ENCODE measurements around the gene PTPRD.
"Not testable (repeated sequence)": the region's sequence is repeated elsewhere in the genome, so short reads cannot be mapped to it uniquely, and the experiment has no call there.

DNA sequence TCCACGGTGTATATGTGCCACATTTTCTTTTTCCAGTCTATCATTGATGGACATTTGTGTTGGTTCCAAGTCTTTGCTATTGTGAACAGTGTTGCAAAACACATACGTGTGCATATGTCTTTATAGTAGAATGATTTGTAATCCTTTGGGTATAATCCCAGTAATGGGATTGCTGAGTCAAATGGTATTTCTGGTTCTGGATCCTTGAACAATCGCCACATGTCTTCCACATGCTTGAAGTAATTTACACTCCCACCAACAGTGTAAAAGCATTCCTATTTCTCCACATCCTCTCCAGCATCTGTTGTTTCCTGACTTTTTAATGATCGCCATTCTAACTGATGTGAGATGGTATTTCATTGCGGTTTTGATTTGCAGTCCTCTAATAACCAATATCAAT lies 267.2 kb downstream of the PTPRD start:
- TF ChIP-seq POLR2A (IDR thresholded peaks at IDR 0.05; ENCODE audit: low read depth, low read length); SMC3 (IDR thresholded peaks at IDR 0.05; ENCODE audit: low read depth, low read length); RCOR1 (IDR thresholded peaks at IDR 0.05; ENCODE audit: insufficient replicate concordance, low read length); BHLHE40 (IDR thresholded peaks at IDR 0.05; ENCODE audit: low read depth, low read length); CEBPB (IDR thresholded peaks at IDR 0.05; ENCODE audit: low read depth, low read length): not testable (repeated sequence)
- TF ChIP-seq, protein P1, sequence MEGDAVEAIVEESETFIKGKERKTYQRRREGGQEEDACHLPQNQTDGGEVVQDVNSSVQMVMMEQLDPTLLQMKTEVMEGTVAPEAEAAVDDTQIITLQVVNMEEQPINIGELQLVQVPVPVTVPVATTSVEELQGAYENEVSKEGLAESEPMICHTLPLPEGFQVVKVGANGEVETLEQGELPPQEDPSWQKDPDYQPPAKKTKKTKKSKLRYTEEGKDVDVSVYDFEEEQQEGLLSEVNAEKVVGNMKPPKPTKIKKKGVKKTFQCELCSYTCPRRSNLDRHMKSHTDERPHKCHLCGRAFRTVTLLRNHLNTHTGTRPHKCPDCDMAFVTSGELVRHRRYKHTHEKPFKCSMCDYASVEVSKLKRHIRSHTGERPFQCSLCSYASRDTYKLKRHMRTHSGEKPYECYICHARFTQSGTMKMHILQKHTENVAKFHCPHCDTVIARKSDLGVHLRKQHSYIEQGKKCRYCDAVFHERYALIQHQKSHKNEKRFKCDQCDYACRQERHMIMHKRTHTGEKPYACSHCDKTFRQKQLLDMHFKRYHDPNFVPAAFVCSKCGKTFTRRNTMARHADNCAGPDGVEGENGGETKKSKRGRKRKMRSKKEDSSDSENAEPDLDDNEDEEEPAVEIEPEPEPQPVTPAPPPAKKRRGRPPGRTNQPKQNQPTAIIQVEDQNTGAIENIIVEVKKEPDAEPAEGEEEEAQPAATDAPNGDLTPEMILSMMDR (conservative IDR thresholded peaks at IDR 0.05; ENCODE audit: low read depth, low read length): not testable (repeated sequence)
- TF ChIP-seq, protein P2, sequence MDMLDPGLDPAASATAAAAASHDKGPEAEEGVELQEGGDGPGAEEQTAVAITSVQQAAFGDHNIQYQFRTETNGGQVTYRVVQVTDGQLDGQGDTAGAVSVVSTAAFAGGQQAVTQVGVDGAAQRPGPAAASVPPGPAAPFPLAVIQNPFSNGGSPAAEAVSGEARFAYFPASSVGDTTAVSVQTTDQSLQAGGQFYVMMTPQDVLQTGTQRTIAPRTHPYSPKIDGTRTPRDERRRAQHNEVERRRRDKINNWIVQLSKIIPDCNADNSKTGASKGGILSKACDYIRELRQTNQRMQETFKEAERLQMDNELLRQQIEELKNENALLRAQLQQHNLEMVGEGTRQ (IDR thresholded peaks at IDR 0.05; ENCODE audit: low read depth, low read length): not testable (repeated sequence)
